ENCODE data around the gene CENPF.

GRCh38 chr1:214665606-214666110, 62.7 kb downstream of the CENPF start:
- TF ChIP-seq POLR2AphosphoS5 (IDR thresholded peaks at IDR 0.05; ENCODE audit: low read depth, low read length), result no peak
- TF ChIP-seq TAF1 (IDR thresholded peaks at IDR 0.05; ENCODE audit: borderline replicate concordance, insufficient read depth, low read length), result no peak
- no peak for TF ChIP-seq SIN3A (IDR thresholded peaks at IDR 0.05; ENCODE audit: borderline replicate concordance, insufficient read depth, low read length)
- TF ChIP-seq REST (IDR thresholded peaks at IDR 0.05; ENCODE audit: insufficient read depth in 1 of 2, low read depth in 2 of 2, low read length in 2 of 2), result no peak
